ENCODE data around the gene PLA2R1.

GRCh38 chr2:159933040-159933726 lies 129.2 kb downstream of the PLA2R1 start:
- no peak for TF ChIP-seq CTCF (IDR thresholded peaks at IDR 0.05; ENCODE audit: poor library complexity)
- no peak for TF ChIP-seq EZH2phosphoT487 (IDR thresholded peaks at IDR 0.05; ENCODE audit: low read depth, severe bottlenecking, unreplicated experiment)

All from hepatocyte (in vitro differentiated cells).